A549 treated with AZD9567 at 1 μM for 4 hours (cell line): ENCODE results near the gene SELENOM. TPM values are rescaled to one million over a fixed set of nuclear protein-coding genes. Genes with fewer than 3 reads are reported as not detected.

Experiments
- total RNA-seq: library from RNA; stranded (reverse); fragments of 200-300 nt; extraction: Qiagen RNA extraction; gene quantifications from 5 replicates; pipeline ENCODE4 v1.2.3, GENCODE V29; 2022; ENCODE audit not compliant: insufficient read depth

SELENOM gene
- 62.4 to 74.7 TPM (median 70.6 TPM) in 5 replicates for total RNA-seq

GRCh38 chr22:31107178-31107893 is at the start of gene SELENOM:
SELENOM (minus strand) TSS chr22:31107568; CDS start chr22:31107505, 63 bp downstream.

GRCh38 chr22:31139866-31140716 is 32.7 kb upstream of the SELENOM start, which contains the start of gene PLA2G3:
PLA2G3 (minus strand) TSS chr22:31140508; CDS start chr22:31140354, 154 bp downstream.

GRCh38 chr22:31122532-31123291 is 15.3 kb upstream of the SELENOM start, which contains the start of gene INPP5J:
INPP5J (plus strand) TSS chr22:31122966; CDS start chr22:31123015, 49 bp downstream.

GRCh38 chr22:31080848-31081649 is 26.3 kb downstream of the SELENOM start, which contains the start of gene SMTN:
SMTN (plus strand) TSS chr22:31081318; CDS start chr22:31083259, 1,941 bp downstream.

Other genes starting within 250 kb of the SELENOM start
- gene MORC2, start 138.8 kb downstream of the SELENOM start, total RNA-seq, result 7.7 to 14.5 TPM (median 14.1 TPM) in 5 replicates
- 23.0 to 33.7 TPM (median 27.2 TPM) in 5 replicates for gene TUG1, start 138.3 kb downstream of the SELENOM start, total RNA-seq
- 24.4 to 28.2 TPM (median 27.0 TPM) in 5 replicates for gene SMTN, start 26.2 kb downstream of the SELENOM start, total RNA-seq
- 0.38 to 0.77 TPM (median 0.45 TPM) in 4 of 5 replicates, not detected in the other for gene INPP5J, start 15.4 kb upstream of the SELENOM start, total RNA-seq
- gene PLA2G3, start 32.9 kb upstream of the SELENOM start, total RNA-seq, result not detected in 5 replicates
- 21.4 to 27.0 TPM (median 24.8 TPM) in 5 replicates for gene RNF185, start 52.6 kb upstream of the SELENOM start, total RNA-seq
- 7.5 to 29.6 TPM (median 7.8 TPM) in 5 replicates for gene LIMK2, start 104.7 kb upstream of the SELENOM start, total RNA-seq
- 0.57 to 3.0 TPM (median 0.75 TPM) in 5 replicates for gene PIK3IP1, start 184.9 kb upstream of the SELENOM start, total RNA-seq
- gene PATZ1, start 238.8 kb upstream of the SELENOM start, total RNA-seq, result 18.4 to 23.6 TPM (median 21.8 TPM) in 5 replicates